GM19328 (cell line): ENCODE measurements around the gene XPA.
"Not testable (repeated sequence)": the region's sequence is repeated elsewhere in the genome, so short reads cannot be mapped to it uniquely, and the experiment has no call there.

Experiments used
- ATAC-seq: cut with Tn5 transposase; IDR thresholded peaks from one replicate; pipeline ENCODE4 v1.9.1; 2021; ENCODE audit warnings: mild to moderate bottlenecking, moderate library complexity; ENCODE audit not compliant: unreplicated experiment

The XPA gene

DNA sequence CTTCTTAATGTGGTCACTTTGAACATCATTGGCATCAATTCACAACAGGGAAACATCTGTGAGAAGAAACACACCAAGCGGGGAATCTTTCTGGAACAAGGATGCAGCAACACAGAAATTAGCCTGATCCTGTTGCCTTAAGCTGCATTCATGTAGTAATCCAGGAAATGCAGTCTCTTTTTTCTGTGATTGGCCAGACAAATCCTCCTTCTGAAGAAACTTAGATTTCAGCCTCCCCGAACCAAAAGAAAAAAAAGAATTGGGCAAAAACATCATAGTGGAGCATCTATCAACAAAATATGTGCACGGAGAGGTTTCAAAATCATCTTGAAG, 7.2 kb upstream of the XPA start:
- ATAC-seq: no peak

DNA sequence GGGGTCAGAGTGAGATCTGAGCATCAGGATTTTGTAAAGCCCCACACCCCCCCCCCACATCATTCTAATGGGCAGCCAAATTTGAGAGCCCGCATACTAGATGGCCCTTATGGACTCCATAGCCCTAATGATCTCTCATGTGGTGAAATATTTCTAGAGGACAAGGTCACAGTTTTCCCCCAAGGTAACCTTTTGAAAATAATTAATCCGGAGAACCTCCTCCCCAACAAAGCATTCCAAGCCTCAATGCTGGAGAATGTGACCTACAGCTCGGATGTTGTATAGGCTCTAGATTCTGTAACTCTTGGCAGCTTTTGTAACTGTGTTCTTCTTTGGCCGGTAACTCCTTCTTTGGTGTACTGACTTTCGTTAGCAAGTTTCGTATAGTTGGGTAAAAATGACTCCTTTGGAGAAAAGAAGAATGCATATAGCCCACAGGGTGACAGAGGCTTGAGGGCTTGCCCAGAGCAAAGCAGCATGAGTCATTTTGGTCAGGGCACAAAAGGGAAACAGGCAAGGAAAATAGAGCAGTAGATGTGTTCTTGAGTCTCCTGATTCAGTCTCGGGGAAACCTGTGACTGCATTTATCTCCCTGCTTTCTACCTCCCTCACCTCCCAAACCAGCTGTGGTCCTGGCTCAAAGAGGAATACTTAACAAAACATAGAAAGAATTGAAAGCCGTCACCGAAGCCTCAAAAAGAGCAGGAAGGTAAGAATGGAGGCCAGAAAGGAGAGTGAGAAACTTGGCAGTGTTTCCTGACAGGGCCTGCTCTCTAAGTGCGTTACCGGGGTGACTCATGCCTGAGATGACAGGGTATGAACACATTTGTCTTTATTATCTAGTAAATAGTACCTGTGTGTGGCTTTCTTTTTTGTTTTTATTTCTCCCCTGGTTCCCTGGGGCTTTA, 6.6 kb upstream of the XPA start:
- no peak for ATAC-seq

DNA sequence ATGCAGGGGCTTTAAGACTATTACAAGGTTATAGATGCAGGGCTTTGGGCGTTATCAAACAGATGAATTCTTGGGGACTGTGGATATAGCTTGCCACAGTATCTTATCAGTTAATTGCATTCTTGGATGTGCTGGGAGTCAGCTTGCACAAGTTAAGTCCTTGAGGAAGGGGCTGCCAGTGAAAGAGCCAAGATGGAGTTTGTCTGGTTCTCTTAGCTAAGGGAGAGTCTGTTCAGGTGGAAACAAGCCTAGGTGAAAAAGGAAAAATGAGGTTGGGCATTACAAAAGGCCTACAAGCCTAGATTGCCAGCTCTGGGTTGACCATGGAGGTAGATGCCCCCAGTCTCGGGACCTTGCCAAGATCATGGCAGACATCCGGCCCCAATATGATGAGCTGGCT, 2.7 kb upstream of the XPA start:
- ATAC-seq: not testable (repeated sequence)

DNA sequence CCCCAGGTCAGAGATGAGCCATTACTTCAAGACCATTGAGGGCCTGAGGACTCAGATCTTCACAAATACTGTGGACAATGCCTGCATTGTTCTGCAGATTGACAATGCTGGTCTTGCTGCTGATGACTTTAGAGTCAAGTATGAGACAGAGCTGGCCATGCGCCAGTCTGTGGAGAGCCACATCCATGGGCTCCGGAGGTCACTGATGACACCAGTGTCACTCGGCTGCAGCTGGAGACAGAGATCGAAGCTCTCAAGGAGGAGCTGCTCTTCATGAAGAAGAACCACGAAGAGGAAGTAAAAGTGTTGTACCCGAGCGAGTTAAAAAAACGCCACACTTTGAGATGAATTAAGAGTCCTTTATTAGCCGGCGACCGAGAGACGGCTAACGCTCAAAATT, 2.1 kb upstream of the XPA start:
- ATAC-seq: not testable (repeated sequence)

DNA sequence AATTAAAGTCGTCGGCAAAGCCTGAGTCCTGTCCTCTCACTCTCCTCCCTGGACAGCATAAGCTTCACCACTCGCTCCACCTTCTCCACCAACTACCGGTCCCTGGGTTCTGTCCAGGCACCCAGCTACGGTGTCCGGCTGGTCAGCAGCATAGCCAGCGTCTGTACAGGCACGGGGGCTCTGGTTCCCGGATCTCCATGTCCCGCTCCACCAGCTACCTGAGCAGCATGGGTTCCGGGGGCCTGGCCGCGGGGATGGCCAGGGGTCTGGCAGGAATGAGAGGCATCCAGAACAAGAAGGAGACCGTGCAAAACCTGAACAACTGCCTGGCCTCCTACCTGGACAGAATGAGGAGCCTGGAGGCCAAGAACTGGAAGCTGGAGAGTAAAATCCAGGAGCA, 1.7 kb upstream of the XPA start:
- ATAC-seq: no peak

DNA sequence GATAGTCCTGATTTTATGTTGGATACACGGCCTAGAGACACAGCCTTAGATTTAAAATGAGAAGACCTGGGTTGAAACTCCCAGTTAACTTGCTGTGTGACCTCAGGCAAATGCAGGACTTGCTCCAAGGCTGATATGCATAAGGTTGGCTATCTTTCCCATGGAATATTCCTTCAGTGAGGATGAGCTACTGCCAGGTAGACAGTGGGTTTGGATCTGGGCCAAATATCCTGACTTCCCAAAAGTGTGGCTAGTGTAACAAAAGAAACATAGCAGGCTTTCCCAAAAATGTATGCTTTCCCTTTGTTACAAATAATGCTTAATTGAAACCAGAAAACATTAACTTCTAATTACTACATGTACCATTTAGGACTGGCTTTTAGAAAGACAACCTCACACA, 697 bp upstream of the XPA start:
- ATAC-seq: no peak

DNA sequence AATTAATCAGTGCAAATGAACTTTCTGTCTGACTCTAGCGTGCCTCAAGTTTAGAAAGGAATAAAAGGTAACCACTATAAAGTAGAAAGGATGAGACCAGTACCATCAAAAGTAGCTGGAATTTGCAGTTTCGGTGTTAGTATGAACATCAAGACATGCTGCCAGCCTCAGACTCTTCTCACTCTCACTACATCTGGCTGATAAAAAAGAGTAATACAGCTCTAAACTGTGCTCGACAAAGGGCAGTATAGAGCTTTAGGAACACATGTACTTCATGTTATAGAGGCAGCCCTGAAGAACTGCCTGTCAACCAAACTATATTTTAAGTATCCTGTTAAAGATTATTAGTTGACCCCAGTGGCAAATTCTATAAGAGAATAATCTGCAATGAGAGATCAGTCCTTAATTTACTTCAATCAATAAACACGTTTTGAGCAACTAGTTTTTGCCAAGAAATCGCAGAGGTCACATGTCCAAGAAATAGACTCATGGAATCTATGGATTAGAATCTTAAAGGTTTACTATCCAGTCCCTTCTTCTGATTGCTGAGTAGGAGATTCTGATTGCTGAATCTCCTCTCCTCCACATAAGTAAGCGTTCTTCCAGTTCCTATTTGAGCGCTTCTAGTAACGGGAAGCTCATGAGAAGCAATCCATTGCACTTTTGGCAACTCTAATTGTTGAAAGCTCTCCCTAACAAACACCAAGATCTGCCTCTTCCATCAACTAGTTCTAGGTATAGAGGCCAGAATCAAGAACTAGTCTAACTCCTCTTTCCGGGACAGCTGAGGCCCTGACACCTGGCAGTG, 941 bp downstream of the XPA start:
- no peak for ATAC-seq

DNA sequence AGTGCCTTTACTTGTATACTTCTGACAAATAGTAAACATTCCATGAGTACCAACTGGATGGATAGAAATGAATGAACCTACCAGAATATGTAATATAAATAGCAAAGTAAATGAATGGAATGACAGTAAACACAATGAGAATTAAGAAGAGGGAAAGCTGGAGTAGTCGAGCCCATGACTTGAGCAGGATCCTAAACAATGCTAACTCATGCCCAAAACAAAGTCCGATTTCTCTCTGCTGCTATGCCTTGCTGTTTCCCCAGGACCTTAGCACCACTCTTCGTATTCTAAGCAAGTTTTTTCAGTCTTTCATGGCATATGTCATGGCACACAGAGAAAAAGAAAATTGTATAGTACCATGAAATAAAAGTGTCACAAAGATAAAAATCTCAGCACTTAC, 1.8 kb downstream of the XPA start:
- ATAC-seq: no peak

DNA sequence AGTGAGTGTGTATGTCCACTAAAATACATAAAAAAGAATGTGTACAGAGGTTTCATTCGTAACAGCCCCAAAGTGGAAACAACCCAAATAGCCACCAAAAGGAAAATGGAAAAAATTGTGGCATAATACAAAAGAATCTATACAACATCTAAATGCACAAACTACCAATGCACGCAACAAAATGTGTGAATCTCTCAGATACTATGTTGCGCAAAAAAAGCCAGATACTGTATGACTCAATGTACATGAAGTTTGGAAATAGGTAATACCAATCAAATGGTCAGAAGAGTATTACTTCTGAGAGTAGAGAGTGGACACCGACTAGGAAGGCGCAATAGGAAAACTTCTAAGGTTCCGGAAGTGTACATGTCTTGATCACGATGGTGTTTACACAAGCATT, 2.4 kb downstream of the XPA start:
- no peak for ATAC-seq

DNA sequence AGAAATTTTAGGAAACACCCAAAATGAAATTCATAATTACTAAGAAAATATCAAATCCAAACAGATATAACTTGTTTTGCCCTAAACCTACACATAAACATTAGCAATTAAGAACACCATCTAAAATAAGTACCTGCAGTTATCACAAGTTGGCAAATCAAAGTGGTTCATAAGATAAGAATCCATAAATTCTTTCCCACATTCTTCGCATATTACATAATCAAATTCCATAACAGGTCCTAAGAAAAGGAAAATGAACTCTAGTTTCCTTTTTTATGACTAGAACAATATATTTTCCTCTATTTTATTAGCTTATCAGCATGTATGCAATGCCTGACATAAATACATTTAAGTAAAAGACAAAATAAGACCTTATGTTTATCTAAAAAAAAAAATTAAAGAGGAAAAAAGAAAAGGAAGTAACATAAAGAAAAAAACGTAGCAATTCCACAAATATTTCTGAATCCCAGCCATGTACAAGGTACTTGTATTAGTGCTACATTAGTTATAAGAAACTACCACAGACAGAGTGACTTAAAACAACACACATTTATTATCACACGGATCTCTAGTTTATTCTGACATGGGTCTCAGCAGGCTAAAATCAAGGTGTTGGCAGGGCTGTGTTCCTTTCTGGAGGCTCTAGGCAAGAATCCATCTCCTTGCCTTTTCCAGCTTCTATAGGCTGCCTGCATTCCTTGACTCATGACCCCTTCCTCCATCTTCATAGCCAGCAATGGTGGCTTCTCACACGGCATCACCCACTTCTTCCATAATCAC, 7.5 kb downstream of the XPA start:
- no peak for ATAC-seq

DNA sequence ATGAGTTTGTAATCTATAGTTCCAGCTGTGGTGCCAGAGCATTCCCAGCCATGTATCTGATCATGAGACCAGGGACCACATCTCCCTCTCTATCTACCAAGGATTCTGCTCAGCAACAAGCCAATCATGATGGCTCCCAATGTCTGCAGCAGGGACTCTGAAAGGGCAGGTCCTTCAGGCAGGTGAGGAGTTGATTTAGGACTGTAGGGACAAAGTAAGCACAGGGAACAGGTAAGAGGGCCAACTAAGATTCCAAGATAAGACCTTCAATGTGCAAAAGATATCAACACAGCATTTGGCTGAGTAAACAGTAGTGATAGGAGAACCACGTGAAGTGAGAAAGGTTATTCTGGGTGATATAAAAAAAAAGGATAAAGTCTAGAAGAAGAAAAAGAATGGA, 8.5 kb downstream of the XPA start:
- no peak for ATAC-seq

DNA sequence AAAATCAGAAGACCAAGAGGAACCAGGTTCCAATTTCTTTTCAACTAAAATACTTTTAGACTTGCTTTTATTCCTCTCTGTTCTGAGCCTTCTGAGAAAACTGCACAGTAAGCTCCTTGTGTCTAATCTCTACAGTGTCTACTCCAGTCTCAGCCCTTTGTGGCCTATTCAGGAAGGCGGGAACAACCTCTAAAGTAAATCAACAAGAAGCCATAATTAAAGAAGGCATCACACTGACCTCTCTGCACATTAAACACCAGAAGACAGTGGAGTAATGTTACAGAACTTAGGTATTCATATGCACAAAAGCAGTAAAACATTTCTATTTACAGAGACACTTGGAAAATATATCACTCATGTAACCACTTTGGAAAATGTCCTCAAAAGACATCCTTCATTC, 14.9 kb downstream of the XPA start:
- no peak for ATAC-seq

DNA sequence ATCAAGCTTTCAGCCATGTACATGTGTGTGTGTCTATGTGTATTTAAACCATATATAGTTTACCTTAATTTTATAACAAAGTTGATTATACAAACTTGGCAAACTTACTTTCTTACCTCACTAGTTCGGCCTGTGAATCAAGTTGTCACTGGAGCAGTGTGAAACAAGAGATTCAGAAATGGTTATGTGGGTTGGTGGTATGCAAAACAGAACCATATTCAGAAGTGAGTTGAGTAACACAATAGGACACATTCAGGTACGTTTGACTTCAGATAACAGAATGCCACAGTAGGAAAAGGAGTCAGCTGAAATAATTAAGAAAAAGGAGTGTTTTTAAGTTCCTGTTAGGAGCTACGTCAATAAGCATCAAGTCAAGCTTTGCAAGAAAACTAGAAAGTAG, 21.5 kb downstream of the XPA start:
- no peak for ATAC-seq

DNA sequence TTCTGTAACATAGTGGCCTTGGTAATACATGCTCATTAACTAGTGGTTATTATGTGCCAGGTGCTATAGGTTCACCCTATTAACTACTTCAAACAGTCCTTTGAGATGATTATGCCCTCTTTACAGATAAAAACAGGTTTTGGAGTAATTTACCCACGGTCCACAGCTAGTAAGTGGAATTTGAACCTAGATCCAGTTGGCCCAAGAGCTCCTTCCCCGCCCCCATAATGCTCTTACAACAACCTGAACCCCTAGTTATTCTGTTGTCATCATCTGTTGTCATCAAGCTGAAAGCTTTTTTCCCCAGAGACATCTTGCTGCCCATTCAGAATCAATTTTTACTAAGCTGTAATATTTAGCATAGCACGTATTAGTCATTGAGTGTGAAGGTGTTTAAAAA, 23.2 kb downstream of the XPA start:
- ATAC-seq: no peak

DNA sequence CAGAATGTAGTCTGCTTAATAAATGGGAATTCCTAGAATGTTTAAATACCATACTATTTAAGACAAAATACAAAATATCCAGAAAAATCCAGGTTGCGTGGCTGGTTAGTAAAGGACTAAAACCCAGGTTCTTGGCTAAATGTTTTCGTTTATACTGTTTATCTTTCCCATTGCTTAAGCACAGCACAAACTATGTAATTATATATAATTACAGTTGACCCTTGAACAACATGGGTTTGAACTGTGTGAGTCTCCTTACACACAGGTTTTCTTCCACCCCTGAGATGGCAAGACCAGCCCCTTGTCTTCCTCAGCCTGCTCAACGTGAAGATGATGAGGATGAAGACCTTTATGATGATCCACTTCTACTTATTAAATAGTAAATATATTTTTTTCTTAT, 24.7 kb downstream of the XPA start:
- no peak for ATAC-seq

DNA sequence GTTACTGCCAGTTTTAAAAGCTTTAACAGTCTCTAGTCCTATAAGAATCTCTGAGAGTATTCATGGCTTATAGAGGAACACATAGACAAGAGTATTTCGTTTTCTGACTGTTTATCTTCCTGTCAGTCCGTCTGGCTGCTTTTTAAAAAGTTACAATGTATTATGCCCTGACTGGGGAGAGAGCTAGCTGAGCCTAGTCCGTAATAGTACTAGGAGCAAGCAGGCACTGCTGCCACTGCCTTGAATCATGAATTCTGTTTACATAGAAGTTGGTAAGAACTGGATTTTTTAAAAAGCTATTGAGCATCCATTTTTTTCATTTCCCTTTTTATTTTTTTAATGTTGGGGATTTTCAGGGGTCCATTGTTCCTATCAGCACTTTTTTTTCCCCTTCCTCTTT, 26.6 kb downstream of the XPA start:
- ATAC-seq: no peak

DNA sequence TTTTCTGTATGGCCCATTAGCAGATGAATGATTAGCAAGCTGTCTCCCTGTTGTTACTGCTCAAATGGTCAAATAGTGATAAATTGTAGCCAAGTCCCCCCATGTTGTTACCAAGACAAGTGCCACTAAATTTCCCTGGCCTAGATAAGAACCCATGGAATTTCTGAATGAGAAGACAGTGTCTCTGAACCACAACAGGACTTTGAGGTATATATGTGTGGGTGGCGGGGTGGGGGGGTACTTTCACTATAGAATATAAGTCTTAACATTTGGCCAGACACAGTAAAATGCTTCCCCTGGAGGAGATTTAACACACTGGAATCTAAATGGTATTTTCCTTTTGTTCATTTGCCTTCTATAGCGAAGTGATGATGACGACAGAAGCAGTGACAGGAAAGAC, 28.7 kb downstream of the XPA start:
- ATAC-seq: no peak

DNA sequence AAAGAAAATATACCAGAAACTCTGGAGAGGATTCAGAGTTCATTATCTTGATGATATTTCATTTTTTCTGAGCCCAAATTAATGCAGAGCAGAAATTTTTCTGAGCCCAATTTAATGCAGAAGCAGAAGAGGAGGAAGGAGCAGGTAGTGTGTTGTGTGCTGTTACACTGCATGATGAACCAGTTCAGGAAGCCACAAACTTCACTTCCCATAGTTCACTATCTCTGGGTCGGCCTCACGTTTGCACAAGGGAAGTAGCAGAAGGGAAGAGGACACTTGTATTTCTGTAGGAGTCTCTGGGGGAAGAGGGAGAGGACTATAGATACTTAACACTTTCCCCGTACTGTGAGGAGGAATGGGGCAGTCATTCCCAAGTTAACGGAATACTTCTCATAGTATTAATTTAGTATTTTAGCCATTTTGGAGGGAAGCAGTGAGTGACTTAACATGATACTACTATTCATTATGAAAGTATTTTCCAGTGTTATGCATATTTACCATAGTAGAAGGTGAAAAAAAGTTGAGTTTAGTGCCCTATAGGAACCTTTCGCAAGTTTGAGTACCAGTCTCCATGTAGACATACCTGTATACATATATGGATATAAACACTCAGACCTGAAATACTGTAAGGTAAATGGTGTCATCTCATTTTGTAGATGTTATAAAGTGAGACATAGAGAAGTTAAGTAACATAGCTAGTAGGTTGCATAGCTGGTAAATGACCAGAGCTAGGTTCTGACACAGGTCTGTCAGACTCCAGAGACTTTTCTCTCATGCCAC, 30.0 kb downstream of the XPA start:
- ATAC-seq: no peak

DNA sequence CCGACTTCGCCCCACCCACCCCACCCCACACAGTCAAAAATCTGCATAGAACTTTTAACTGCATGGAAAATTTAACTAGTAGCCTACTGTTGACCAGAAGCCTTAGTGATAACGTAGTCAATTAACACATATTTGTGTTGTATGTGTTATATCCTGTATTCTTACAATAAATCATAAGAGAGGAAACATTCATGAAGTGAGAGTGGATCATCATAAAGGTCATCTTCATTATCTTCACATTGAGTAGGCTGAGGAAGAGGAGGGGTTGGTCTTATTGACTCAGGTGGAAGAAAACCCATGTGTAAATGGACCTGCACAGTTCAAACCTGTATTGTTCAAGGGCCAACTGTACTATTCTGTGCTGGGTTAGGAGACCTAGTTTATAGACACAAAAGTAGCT, 31.4 kb downstream of the XPA start:
- no peak for ATAC-seq

DNA sequence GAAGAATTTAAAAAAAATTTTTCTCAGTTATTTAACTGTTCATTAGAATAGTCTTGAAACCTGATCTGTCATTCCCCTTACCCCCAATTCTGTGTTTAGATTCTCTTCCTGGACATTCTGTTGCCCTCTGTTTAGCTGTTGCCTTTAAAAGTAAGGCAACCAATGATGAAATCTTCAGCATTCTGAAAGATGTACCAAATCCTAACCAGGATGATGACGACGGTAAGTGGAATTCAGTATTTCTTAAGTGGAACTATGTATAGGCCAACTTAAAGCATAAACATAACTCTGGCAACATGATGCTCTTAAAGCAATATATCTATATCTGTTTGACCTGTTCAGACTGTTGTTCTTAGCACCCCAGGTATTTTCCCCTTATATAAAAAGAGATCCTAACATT, 36.3 kb downstream of the XPA start:
- no peak for ATAC-seq

DNA sequence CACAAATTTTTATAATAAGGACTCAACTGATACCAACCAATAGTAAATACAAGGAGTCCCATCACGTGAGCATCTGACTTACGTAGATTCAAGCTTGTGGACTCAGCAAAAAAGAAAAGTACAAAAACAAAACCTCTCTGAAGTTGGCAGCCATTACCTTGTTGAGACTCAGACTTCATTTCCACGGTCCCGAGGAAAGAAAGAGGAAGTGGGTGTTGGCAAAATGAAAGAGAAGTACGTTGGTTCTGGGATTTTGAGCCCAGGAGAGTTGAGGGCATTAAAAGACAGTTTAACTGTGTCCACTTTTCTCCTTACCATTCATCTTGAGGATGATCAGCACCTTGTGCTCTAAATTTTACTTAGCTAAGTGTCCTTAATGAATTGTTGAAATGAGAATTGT, 36.8 kb downstream of the XPA start:
- ATAC-seq: no peak
